Psoas muscle (tissue), 8 donors: ENCODE data around the gene PDE6A. TPM values are rescaled to one million over a fixed set of nuclear protein-coding genes. Genes with fewer than 3 reads are reported as not detected.
A peak's percentile ranks its signal among the peaks of the same experiment; 100 is the strongest.

Experiments
- ATAC-seq, 4 donors: fragments of 200-7000 bp; cut with Tn5 transposase; one replicate each; pipeline ENCODE4 v1.9.1; 2020; ENCODE audit warnings: moderate library complexity in 3 of 4, mild to moderate bottlenecking in 2 of 4
- DNase-seq, 2 donors: peaks; one replicate each; pipeline ENCODE4 v3.0.0-alpha.2; 2020
- H3K27ac ChIP-seq: fragments of 200-600 bp; one replicate; pipeline ENCODE4 v1.8.0; 2022
- H3K27me3 ChIP-seq, 3 donors: fragments of 200-600 bp in 1 of 3; one replicate each; pipeline versions ENCODE4 v1.6.1 to v1.8.0; 2013 to 2022; ENCODE audit warnings: low read length in 2 of 3, mild to moderate bottlenecking in 2 of 3, moderate library complexity in 1 of 3; ENCODE audit not compliant: insufficient read depth in 3 of 3
- H3K36me3 ChIP-seq, 2 donors: fragments of 200-600 bp in 1 of 2; one replicate each; pipeline versions ENCODE4 v1.6.1 to v1.8.0; 2013 to 2022; ENCODE audit warnings: low read depth in 1 of 2, mild to moderate bottlenecking in 1 of 2, moderate library complexity in 1 of 2; ENCODE audit not compliant: insufficient read depth in 1 of 2
- H3K4me1 ChIP-seq: fragments of 200-600 bp; one replicate; pipeline ENCODE4 v1.8.0; 2022
- H3K4me3 ChIP-seq: fragments of 200-600 bp; one replicate; pipeline ENCODE4 v1.8.0; 2022; ENCODE audit warnings: mild to moderate bottlenecking
- H3K9me3 ChIP-seq: fragments of 200-600 bp; one replicate; pipeline ENCODE4 v1.8.0; 2022
- WGBS, 3 donors: extraction: QIAGEN DNeasy Blood & Tissue Kit; methylation state at CpG; one replicate each; pipeline versions ENCODE4 v1.1.6 to v1.1.7; 2013; 5-methylcytosine and 5-hydroxymethylcytosine counted together
- intact Hi-C, 2 donors: fragments of 100-400 bp; cut with DNase I; formaldehyde crosslinking; loops; one replicate each; pipeline versions ENCODE4 v1.11.0 to v1.14.2; 2022
- polyA plus RNA-seq, 3 donors: library from polyadenylated mRNA; stranded (reverse); fragments of 200-250 nt; gene quantifications; one replicate each; pipeline ENCODE4 v1.2.3, GENCODE V29; 2013
- total RNA-seq, 4 donors: library from RNA; stranded (reverse); fragmentation: NEBNext Ultra II Directional in 2 of 4; extraction: Animal tissue kit (Norgen Biotek cat#: 25700) in 2 of 4; gene quantifications; one replicate each; pipeline versions ENCODE4 v1.2.1 to v1.2.4, GENCODE V29; 2021 to 2023
- TF ChIP-seq, protein P1 (sequence below): fragments of 200-600 bp; IDR thresholded peaks from one replicate; pipeline ENCODE4 v1.8.0; 2022; ENCODE audit warnings: antibody characterized with exemption
- donor health status: healthy with polysubstance abuse.
- donor health status: DM: no; HTN: no; CAD: no; lungs with moderate emphysema.
- donor health status: Bipolar disorder and iron deficiency.
- donor health status: healthy.
- donor health status: DM: yes; HTN: yes; CAD: no.
- donor health status: DM: no; HTN: no; CAD: no.
- donor health status: DM: no; HTN: no; CAD: no.
- donor health status: DM: yes; HTN: yes; CAD: no.

PDE6A gene
- total and polyA plus RNA-seq, 7 donors = 0.04 to 0.26 (median 0.10) TPM

DNA sequence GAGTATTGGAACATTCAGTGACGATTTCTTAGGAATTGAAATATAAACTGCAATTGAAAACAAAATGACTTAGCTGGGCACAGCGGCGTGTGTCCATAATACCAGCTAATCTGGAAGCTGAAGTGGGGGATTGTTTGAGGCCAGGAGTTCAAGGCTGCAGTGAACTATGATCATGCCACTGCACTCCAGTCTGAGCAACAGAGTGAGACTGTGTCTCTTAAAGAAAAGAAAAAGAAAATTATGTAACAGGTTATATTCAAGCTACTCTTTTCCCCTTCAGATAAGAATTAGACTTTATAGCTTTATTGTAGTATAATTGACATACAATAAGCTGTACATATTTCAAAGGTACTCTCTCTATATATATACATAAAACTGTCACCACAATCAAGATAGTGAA lies 22.4 kb upstream of the PDE6A start:
- Histone ChIP-seq H3K27ac (no peak overlapping the region), H3K4me3 (no peak overlapping the region), H3K4me1 (no peaks in the 10 kb centered on the region), H3K9me3 (no peaks in the 10 kb centered on the region), H3K27me3 (no peaks in the 10 kb centered on the region), H3K36me3 (no peaks in the 10 kb centered on the region)
- ATAC-seq = no peak
- DNase-seq = no peak
- WGBS, 3 donors = 93 to 96% (median 95%) methylated on average over 3 of the region's 3 CpGs
- TF ChIP-seq, protein P1, sequence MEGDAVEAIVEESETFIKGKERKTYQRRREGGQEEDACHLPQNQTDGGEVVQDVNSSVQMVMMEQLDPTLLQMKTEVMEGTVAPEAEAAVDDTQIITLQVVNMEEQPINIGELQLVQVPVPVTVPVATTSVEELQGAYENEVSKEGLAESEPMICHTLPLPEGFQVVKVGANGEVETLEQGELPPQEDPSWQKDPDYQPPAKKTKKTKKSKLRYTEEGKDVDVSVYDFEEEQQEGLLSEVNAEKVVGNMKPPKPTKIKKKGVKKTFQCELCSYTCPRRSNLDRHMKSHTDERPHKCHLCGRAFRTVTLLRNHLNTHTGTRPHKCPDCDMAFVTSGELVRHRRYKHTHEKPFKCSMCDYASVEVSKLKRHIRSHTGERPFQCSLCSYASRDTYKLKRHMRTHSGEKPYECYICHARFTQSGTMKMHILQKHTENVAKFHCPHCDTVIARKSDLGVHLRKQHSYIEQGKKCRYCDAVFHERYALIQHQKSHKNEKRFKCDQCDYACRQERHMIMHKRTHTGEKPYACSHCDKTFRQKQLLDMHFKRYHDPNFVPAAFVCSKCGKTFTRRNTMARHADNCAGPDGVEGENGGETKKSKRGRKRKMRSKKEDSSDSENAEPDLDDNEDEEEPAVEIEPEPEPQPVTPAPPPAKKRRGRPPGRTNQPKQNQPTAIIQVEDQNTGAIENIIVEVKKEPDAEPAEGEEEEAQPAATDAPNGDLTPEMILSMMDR = no peak
- intact Hi-C loops = no loop called here

GRCh38 chr5:149963729-149964128 lies 19.1 kb upstream of the PDE6A start:
- Histone ChIP-seq H3K9me3 (no peaks in the 10 kb centered on the region), H3K27me3 (no peaks in the 10 kb centered on the region), H3K27ac (no peak overlapping the region), H3K4me1 (no peaks in the 10 kb centered on the region), H3K4me3 (no peak overlapping the region), H3K36me3 (no peaks in the 10 kb centered on the region)
- ATAC-seq = no peak
- TF ChIP-seq, protein P1 = no peak
- intact Hi-C loops = loop anchor here (5.0 kb wide), 2 partner anchors 111 to 131 kb away; no protein-coding TSS in a partner anchor
- 98 to 100% (median 99%) methylated on average over 3 of the region's 3 CpGs for WGBS, 3 donors
- DNase-seq = no peak

GRCh38 chr5:149962601-149963300 lies 18.2 kb upstream of the PDE6A start:
- TF ChIP-seq, protein P1 = no peak
- intact Hi-C loops = loop anchor here (5.0 kb wide), 2 partner anchors 110 to 130 kb away; no protein-coding TSS in a partner anchor
- WGBS, 3 donors = 96 to 98% (median 98%) methylated on average over 5 of the region's 5 CpGs
- DNase-seq (no peak), ATAC-seq (no peak)
- H3K36me3 ChIP-seq = no peaks in the 10 kb centered on the region
- no peaks in the 10 kb centered on the region for H3K9me3 ChIP-seq
- H3K4me1 ChIP-seq = no peaks in the 10 kb centered on the region
- H3K27me3 ChIP-seq = no peaks in the 10 kb centered on the region
- H3K4me3 ChIP-seq = no peak overlapping the region
- no peak overlapping the region for H3K27ac ChIP-seq

DNA sequence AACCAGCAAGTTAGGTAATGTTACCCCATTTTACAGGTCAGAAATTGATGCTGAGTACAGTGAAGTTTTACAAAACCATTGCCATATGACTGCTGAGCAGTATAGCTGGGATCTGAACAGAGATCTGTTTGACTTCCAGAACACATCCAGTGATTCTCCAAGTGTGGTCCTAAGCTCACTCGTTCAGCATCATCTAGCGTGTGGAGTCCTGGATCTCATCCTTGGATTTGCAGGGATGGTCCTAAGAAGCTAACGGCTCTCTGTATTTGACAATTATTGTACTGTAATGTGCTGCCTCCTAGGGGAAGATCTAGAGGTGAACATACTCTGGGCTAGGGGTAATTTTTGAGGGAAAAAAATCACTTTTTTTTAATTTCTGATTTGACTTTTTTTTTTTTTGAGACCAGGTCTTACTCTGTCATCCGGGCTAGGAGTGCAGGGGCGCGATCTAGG lies 17.4 kb upstream of the PDE6A start:
- no peaks in the 10 kb centered on the region for H3K9me3 ChIP-seq
- TF ChIP-seq, protein P1 = peak; percentile 32
- H3K4me1 ChIP-seq = no peaks in the 10 kb centered on the region
- no peak for ATAC-seq
- no peaks in the 10 kb centered on the region for H3K36me3 ChIP-seq
- 62 to 76% (median 66%) methylated on average over 6 of the region's 6 CpGs for WGBS, 3 donors
- no peak overlapping the region for H3K27ac ChIP-seq
- DNase-seq = no peak
- H3K4me3 ChIP-seq = no peak overlapping the region
- intact Hi-C loops = loop anchor here (5.0 kb wide), 2 partner anchors 110 to 130 kb away; no protein-coding TSS in a partner anchor
- no peaks in the 10 kb centered on the region for H3K27me3 ChIP-seq
